Measurements from ENCODE around the gene PPP2R1B.

PPP2R1B gene

DNA sequence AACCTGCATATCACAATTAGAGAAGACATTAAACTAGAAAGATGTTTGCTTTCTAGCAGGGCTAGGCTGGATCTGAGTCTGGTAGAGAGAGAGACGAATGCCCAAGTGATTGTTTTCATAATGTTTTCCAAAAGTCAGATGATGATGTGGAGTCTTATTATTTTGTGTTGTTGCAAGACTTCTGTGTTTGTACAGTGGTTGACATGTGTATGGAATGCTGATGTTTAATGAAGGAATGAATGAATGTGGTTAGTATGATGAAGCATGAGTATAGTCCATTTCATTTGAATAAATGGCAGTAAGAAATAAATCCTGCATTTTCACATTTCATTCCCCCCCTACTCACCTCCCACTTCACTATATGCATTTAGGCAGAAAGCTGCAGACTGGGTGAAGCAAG, 69.6 kb downstream of the PPP2R1B start:
- no peak for TF ChIP-seq TAF1 (IDR thresholded peaks at IDR 0.05; ENCODE audit: low read depth)

DNA sequence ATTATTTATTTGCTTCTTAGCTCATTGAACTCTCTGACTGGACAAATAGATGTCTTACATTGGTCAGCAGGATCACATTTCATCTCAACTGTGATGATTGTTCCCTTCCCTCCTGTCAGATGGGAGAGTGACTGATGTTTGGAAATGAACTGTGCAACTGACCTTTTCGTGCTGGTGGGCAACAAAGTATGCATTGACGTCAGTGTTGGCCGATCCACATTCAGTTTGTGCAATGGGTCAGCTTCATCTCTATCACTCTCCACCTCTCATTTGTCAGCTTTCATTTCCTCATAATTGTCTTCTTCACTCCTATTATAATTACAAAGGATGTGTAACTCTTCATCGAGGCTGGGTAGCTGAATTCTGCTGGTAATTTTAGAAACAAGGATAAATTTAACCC, 71.3 kb downstream of the PPP2R1B start:
- TF ChIP-seq TEAD4 (IDR thresholded peaks at IDR 0.05) (no peak), NFIC (IDR thresholded peaks at IDR 0.05) (no peak), YY1 (IDR thresholded peaks at IDR 0.05; ENCODE audit: low read depth) (no peak), FOXM1 (IDR thresholded peaks at IDR 0.05; ENCODE audit: borderline replicate concordance, low read depth) (no peak), TCF12 (IDR thresholded peaks at IDR 0.05; ENCODE audit: low read depth) (no peak), EP300 (IDR thresholded peaks at IDR 0.05; ENCODE audit: borderline replicate concordance) (no peak), ZBTB7A (IDR thresholded peaks at IDR 0.05; ENCODE audit: low read depth) (no peak), MAX (IDR thresholded peaks at IDR 0.05) (no peak), TAF1 (IDR thresholded peaks at IDR 0.05; ENCODE audit: low read depth) (no peak), CREB1 (IDR thresholded peaks at IDR 0.05; ENCODE audit: low read depth) (no peak), EGR1 (IDR thresholded peaks at IDR 0.05) (no peak), RAD21 (IDR thresholded peaks at IDR 0.05; ENCODE audit: low read depth) (no peak)
- TF ChIP-seq, protein P1, sequence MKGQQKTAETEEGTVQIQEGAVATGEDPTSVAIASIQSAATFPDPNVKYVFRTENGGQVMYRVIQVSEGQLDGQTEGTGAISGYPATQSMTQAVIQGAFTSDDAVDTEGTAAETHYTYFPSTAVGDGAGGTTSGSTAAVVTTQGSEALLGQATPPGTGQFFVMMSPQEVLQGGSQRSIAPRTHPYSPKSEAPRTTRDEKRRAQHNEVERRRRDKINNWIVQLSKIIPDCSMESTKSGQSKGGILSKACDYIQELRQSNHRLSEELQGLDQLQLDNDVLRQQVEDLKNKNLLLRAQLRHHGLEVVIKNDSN (IDR thresholded peaks at IDR 0.05) = no peak

GRCh38 chr11:111693224-111693937, 72.8 kb downstream of the PPP2R1B start:
- TF ChIP-seq TCF12 (IDR thresholded peaks at IDR 0.05; ENCODE audit: low read depth) = no peak
- no peak for TF ChIP-seq RAD21 (IDR thresholded peaks at IDR 0.05; ENCODE audit: low read depth)
- no peak for TF ChIP-seq FOXM1 (IDR thresholded peaks at IDR 0.05; ENCODE audit: borderline replicate concordance, low read depth)
- TF ChIP-seq ZBTB7A (IDR thresholded peaks at IDR 0.05; ENCODE audit: low read depth) = no peak
- TF ChIP-seq TEAD4 (IDR thresholded peaks at IDR 0.05) = no peak
- TF ChIP-seq YY1 (IDR thresholded peaks at IDR 0.05; ENCODE audit: low read depth) = no peak

DNA sequence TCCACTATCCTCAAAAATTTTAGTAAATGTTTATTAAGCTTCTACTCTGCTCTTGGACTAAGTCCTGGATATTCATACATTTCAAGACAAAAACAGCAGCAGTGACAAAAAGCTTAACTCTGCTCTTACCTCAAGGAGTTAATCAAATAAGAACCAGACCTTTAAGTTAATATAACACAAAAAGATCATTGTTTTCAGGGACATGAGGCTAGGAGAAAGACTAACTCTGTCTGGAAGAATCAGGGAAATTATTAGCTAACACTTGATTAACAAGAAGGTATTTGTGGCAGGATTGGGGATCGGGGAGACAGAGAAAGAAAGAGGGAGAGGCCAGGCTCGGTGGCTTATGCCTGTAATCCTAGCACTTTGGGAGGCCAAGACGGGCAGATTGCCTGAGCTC, 74.4 kb downstream of the PPP2R1B start:
- TF ChIP-seq TEAD4 (IDR thresholded peaks at IDR 0.05) (no peak), ZBTB7A (IDR thresholded peaks at IDR 0.05; ENCODE audit: low read depth) (no peak), CREB1 (IDR thresholded peaks at IDR 0.05; ENCODE audit: low read depth) (no peak), TCF12 (IDR thresholded peaks at IDR 0.05; ENCODE audit: low read depth) (no peak)

DNA sequence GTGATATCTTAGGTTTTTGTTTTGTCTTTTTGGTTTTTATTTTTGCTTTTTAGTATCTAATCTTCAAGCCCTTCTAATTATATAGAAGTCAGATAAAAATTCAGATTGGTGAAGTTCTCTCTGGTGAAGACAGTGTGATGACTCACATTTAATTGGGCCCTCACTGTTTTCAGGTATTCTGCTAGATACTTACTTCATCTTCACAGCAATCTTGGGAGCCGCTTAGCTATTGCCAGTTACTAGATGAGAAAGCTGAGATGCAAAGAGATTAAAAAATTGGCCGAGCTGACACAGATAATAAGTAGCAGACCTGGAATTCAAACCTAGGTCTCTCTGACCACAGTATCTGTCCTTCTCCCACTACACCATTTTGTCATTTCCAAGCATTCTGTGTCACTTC, 75.0 kb downstream of the PPP2R1B start:
- TF ChIP-seq RAD21 (IDR thresholded peaks at IDR 0.05; ENCODE audit: low read depth) (no peak), CREB1 (IDR thresholded peaks at IDR 0.05; ENCODE audit: low read depth) (no peak), TAF1 (IDR thresholded peaks at IDR 0.05; ENCODE audit: low read depth) (no peak)

GRCh38 chr11:111688013-111688412, 78.2 kb downstream of the PPP2R1B start:
- TF ChIP-seq RAD21 (IDR thresholded peaks at IDR 0.05; ENCODE audit: low read depth) (no peak), FOXM1 (IDR thresholded peaks at IDR 0.05; ENCODE audit: borderline replicate concordance, low read depth) (no peak), TAF1 (IDR thresholded peaks at IDR 0.05; ENCODE audit: low read depth) (no peak), CREB1 (IDR thresholded peaks at IDR 0.05; ENCODE audit: low read depth) (no peak), TEAD4 (IDR thresholded peaks at IDR 0.05) (no peak), EP300 (IDR thresholded peaks at IDR 0.05; ENCODE audit: borderline replicate concordance) (no peak), YY1 (IDR thresholded peaks at IDR 0.05; ENCODE audit: low read depth) (no peak), NFIC (IDR thresholded peaks at IDR 0.05) (no peak), MAX (IDR thresholded peaks at IDR 0.05) (no peak), EGR1 (IDR thresholded peaks at IDR 0.05) (no peak), TCF12 (IDR thresholded peaks at IDR 0.05; ENCODE audit: low read depth) (no peak)
- TF ChIP-seq, protein P1 (IDR thresholded peaks at IDR 0.05) = no peak

DNA sequence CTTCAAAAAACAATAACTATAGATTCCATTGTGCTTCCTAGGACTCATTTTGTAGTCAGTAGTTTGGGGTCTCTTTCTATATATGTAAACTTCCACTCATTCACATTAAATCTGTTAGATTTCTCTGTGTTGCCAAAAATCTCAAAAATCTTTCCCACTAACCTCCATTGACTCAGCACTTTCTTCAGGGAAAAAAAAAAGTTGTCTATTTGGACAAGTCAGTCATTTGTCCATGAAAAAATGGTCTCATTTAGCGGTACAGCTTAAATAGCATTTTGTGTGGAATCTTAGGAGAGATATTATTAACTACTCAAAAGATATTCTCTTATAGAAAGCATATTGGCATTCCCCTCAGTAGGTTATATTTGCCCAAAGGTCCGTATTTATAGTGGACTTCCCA, 81.9 kb downstream of the PPP2R1B start:
- TF ChIP-seq CEBPB (IDR thresholded peaks at IDR 0.05) = no peak
- TF ChIP-seq EP300 (IDR thresholded peaks at IDR 0.05; ENCODE audit: borderline replicate concordance) = no peak
- TF ChIP-seq FOXM1 (IDR thresholded peaks at IDR 0.05; ENCODE audit: borderline replicate concordance, low read depth) = no peak
- no peak for TF ChIP-seq TCF12 (IDR thresholded peaks at IDR 0.05; ENCODE audit: low read depth)
- TF ChIP-seq NFIC (IDR thresholded peaks at IDR 0.05) = no peak
- TF ChIP-seq MAX (IDR thresholded peaks at IDR 0.05) = no peak
- no peak for TF ChIP-seq TEAD4 (IDR thresholded peaks at IDR 0.05)
- no peak for TF ChIP-seq CREB1 (IDR thresholded peaks at IDR 0.05; ENCODE audit: low read depth)
- TF ChIP-seq, protein P2, sequence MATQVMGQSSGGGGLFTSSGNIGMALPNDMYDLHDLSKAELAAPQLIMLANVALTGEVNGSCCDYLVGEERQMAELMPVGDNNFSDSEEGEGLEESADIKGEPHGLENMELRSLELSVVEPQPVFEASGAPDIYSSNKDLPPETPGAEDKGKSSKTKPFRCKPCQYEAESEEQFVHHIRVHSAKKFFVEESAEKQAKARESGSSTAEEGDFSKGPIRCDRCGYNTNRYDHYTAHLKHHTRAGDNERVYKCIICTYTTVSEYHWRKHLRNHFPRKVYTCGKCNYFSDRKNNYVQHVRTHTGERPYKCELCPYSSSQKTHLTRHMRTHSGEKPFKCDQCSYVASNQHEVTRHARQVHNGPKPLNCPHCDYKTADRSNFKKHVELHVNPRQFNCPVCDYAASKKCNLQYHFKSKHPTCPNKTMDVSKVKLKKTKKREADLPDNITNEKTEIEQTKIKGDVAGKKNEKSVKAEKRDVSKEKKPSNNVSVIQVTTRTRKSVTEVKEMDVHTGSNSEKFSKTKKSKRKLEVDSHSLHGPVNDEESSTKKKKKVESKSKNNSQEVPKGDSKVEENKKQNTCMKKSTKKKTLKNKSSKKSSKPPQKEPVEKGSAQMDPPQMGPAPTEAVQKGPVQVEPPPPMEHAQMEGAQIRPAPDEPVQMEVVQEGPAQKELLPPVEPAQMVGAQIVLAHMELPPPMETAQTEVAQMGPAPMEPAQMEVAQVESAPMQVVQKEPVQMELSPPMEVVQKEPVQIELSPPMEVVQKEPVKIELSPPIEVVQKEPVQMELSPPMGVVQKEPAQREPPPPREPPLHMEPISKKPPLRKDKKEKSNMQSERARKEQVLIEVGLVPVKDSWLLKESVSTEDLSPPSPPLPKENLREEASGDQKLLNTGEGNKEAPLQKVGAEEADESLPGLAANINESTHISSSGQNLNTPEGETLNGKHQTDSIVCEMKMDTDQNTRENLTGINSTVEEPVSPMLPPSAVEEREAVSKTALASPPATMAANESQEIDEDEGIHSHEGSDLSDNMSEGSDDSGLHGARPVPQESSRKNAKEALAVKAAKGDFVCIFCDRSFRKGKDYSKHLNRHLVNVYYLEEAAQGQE (IDR thresholded peaks at IDR 0.05; ENCODE audit: low read depth) = no peak
- TF ChIP-seq EGR1 (IDR thresholded peaks at IDR 0.05) = no peak
- no peak for TF ChIP-seq ZBTB7A (IDR thresholded peaks at IDR 0.05; ENCODE audit: low read depth)
- TF ChIP-seq TAF1 (IDR thresholded peaks at IDR 0.05; ENCODE audit: low read depth) = no peak
- TF ChIP-seq, protein P1 (IDR thresholded peaks at IDR 0.05) = no peak
- no peak for TF ChIP-seq RAD21 (IDR thresholded peaks at IDR 0.05; ENCODE audit: low read depth)
- TF ChIP-seq YY1 (IDR thresholded peaks at IDR 0.05; ENCODE audit: low read depth) = no peak
